Stimulated activated CD4-positive, alpha-beta T cell treated with anti-CD3 and anti-CD28 coated beads, TNF-alpha, amount 100 ng/mL, for 4 hours (primary cell): ENCODE results near the gene ABHD14A.

ENCODE experiments used
- DNase-seq, 3 experiments: peaks; one replicate each; pipeline ENCODE4 v3.0.0-alpha.2; 2020; ENCODE audit warnings: low read depth in 3 of 3

The ABHD14A gene

GRCh38 chr3:51941463-51941797 is 33.4 kb upstream of the ABHD14A start:
- DNase-seq = no peak

- peak; percentile 98 to 99 (median 99) for DNase-seq
Observed at GRCh38 chr3:51941798-51942602, 32.9 kb upstream of the ABHD14A start, which contains the start of the genes PARP3 and RRP9. Gene PARP3 (plus strand): TSS chr3:51942363. CDS start chr3:51943356, 993 bp downstream. Gene RRP9 (minus strand): TSS chr3:51941904. CDS start chr3:51941867, 37 bp downstream.

GRCh38 chr3:51942603-51943450 is 32.0 kb upstream of the ABHD14A start:
- DNase-seq = peak; percentile 27 to 45 (median 44)

- no peak for DNase-seq
Observed at GRCh38 chr3:51943451-51944391, 31.1 kb upstream of the ABHD14A start.

- DNase-seq = no peak
Observed at GRCh38 chr3:51944451-51945021, 30.3 kb upstream of the ABHD14A start.

GRCh38 chr3:51945031-51945840 is 29.6 kb upstream of the ABHD14A start:
- no peak for DNase-seq

- no peak for DNase-seq
Observed at GRCh38 chr3:51945926-51946705, 28.7 kb upstream of the ABHD14A start.

GRCh38 chr3:51946796-51947195 is 28.1 kb upstream of the ABHD14A start:
- no peak for DNase-seq

GRCh38 chr3:51947215-51947900 is 27.5 kb upstream of the ABHD14A start:
- DNase-seq = no peak

- DNase-seq = no peak
Observed at GRCh38 chr3:51948016-51948580, 26.8 kb upstream of the ABHD14A start.

GRCh38 chr3:51949121-51949520 is 25.7 kb upstream of the ABHD14A start:
- no peak for DNase-seq

- no peak for DNase-seq
Observed at GRCh38 chr3:51950899-51951298, 24.0 kb upstream of the ABHD14A start.

GRCh38 chr3:51953445-51953844 is 21.4 kb upstream of the ABHD14A start:
- DNase-seq = no peak

GRCh38 chr3:51954105-51954504 is 20.8 kb upstream of the ABHD14A start:
- no peak for DNase-seq

GRCh38 chr3:51954713-51955112 is 20.2 kb upstream of the ABHD14A start:
- DNase-seq = no peak

- DNase-seq = no peak
Observed at GRCh38 chr3:51955175-51955892, 19.5 kb upstream of the ABHD14A start, which contains the start of gene GPR62. Gene GPR62 (plus strand): TSS chr3:51955381. CDS start chr3:51955653, 272 bp downstream.

GRCh38 chr3:51955893-51956770 is 18.7 kb upstream of the ABHD14A start:
- no peak for DNase-seq
